Neural cell (in vitro differentiated cells): Measurements from ENCODE around the gene PCDHA7.

Experiments
- CTCF ChIP-seq: fragments of 450-650 bp; IDR thresholded peaks from 2 replicates; pipeline ENCODE4 v1.5.1; 2014; ENCODE audit warnings: antibody characterized with exemption, mild to moderate bottlenecking, moderate library complexity; ENCODE audit not compliant: poor library complexity, severe bottlenecking
- EP300 ChIP-seq: fragments of 450-650 bp; conservative IDR thresholded peaks from 2 replicates; pipeline ENCODE4 v1.6.1; 2014; ENCODE audit warnings: antibody characterized with exemption, mild to moderate bottlenecking, moderate library complexity; ENCODE audit not compliant: poor library complexity, severe bottlenecking
- MXI1 ChIP-seq: fragments of 450-650 bp; conservative IDR thresholded peaks from 2 replicates; pipeline ENCODE4 v1.6.1; 2014; ENCODE audit warnings: antibody characterized with exemption, mild to moderate bottlenecking; ENCODE audit not compliant: poor library complexity, severe bottlenecking
- POLR2AphosphoS5 ChIP-seq: IDR thresholded peaks from 2 replicates; pipeline ENCODE4 v1.6.1; 2012
- RAD21 ChIP-seq: fragments of 450-650 bp; conservative IDR thresholded peaks from 2 replicates; pipeline ENCODE4 v1.6.1; 2014; ENCODE audit warnings: antibody characterized with exemption, mild to moderate bottlenecking, moderate library complexity
- REST ChIP-seq: IDR thresholded peaks from 2 replicates; pipeline ENCODE4 v1.6.1; 2012; ENCODE audit warnings: borderline replicate concordance
- TAF1 ChIP-seq: IDR thresholded peaks from 2 replicates; pipeline ENCODE4 v1.6.1; 2012; ENCODE audit warnings: low read depth

- TF ChIP-seq CTCF, result no peak
- TF ChIP-seq TAF1, result no peak
- TF ChIP-seq MXI1, result no peak
- TF ChIP-seq REST, result no peak
- no peak for TF ChIP-seq EP300
- TF ChIP-seq POLR2AphosphoS5, result no peak
- TF ChIP-seq RAD21, result no peak
Observed at GRCh38 chr5:140883373-140883772, 49.3 kb downstream of the PCDHA7 start.
